ENCODE measurements around the gene ARAF.

DNA sequence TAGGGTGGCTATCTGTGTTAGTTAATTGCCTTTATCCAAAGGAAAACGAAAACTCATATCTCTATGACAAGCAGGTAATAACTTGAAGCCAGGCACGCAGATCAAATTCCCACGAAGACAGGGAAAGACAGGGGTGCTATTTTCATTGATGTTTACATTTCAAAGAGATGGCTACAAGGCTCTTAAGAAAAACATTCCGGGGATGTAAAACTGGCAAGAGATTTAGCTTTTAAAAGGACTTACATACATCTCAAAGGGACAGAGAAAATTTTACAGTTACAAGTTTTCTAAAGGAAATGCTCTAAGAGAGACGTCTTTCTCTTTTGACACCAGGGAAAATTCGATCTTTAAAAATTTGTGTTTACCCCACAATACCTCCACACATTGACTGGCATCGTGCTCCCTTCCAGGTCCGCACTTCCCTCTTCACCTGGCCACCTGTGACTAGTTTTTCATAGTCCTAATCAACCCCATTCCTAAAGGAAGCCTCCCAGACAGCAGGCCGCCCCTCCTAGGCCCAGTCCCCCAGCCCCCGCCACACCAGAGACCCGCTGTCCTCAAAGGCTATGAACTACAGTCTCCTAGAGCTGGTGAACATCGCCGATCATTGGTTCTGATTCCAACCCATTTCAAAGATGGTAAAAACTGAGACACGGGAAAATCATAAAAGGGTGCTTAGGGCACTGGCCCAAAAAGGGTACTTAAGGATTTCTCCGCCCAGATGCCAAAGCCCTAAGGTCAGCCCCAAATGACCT is 649 bp upstream of the ARAF start:
- no peak for TF ChIP-seq EZH2 (IDR thresholded peaks at IDR 0.05; ENCODE audit: insufficient read depth, poor library complexity, severe bottlenecking)
- TF ChIP-seq EZH2phosphoT487 (IDR thresholded peaks at IDR 0.05; ENCODE audit: insufficient read depth, low read depth), result no peak

Data from GM23248 (cell line).